Uterus (tissue), 2 donors: ENCODE results near the gene PRSS33.

ENCODE experiments used
- POLR2A ChIP-seq, 2 donors: fragments of 450-650 bp; IDR thresholded peaks; one replicate each; pipeline ENCODE4 v1.6.1; 2016; ENCODE audit warnings: antibody characterized with exemption in 2 of 2, mild to moderate bottlenecking in 1 of 2, moderate library complexity in 1 of 2
- TF ChIP-seq, protein P1 (sequence below), 4 experiments: fragments of 200-600 bp in 2 of 4; fragments of 450-650 bp in 2 of 4; sonication (generic) in 2 of 4; IDR thresholded peaks; one replicate each; pipeline ENCODE4 v1.5.1; 2016 to 2019; ENCODE audit warnings: antibody characterized with exemption in 4 of 4, mild to moderate bottlenecking in 2 of 4, moderate library complexity in 1 of 4

DNA sequence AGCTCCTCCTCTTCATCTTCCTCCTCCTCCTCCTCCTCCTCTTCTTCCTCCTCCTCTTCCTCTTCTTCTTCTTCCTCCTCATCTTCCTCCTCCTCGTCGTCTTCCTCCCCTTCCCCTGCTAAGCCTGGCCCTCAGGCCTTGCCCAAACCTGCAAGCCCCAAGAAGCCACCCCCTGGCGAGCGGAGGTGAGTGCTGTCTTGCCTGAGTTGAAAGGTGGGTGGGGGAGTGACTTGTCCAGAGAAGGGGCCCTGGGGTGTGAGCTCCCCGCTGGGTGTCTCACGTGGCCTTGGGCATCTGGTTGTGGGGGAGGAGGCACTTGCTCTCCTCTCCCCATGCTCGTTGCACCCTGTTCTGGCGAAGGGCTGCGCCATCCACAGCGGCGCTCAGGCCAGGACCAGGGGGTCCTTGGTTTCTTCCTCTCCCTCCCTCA, 18.2 kb downstream of the PRSS33 start:
- TF ChIP-seq, protein P1, sequence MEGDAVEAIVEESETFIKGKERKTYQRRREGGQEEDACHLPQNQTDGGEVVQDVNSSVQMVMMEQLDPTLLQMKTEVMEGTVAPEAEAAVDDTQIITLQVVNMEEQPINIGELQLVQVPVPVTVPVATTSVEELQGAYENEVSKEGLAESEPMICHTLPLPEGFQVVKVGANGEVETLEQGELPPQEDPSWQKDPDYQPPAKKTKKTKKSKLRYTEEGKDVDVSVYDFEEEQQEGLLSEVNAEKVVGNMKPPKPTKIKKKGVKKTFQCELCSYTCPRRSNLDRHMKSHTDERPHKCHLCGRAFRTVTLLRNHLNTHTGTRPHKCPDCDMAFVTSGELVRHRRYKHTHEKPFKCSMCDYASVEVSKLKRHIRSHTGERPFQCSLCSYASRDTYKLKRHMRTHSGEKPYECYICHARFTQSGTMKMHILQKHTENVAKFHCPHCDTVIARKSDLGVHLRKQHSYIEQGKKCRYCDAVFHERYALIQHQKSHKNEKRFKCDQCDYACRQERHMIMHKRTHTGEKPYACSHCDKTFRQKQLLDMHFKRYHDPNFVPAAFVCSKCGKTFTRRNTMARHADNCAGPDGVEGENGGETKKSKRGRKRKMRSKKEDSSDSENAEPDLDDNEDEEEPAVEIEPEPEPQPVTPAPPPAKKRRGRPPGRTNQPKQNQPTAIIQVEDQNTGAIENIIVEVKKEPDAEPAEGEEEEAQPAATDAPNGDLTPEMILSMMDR (IDR thresholded peaks at IDR 0.05) = no peak
- TF ChIP-seq POLR2A (IDR thresholded peaks at IDR 0.05) = no peak
